Spleen (tissue), 11 donors: ENCODE data around the gene TNS1. TPM values are rescaled to one million over a fixed set of nuclear protein-coding genes. Genes with fewer than 3 reads are reported as not detected.

ENCODE experiments used
- DNase-seq: peaks from one replicate; pipeline ENCODE4 v3.0.0-alpha.2; 2020
- H3K27ac ChIP-seq, 8 donors: fragments of 200-600 bp; sonication (generic) in 7 of 8; 1 replicate in 4 of 8; 2 replicates in 4 of 8; pipeline versions ENCODE4 v1.5.0 to v1.8.0; 2016 to 2021; ENCODE audit warnings: inconsistent platforms in 4 of 8, mild to moderate bottlenecking in 4 of 8, moderate library complexity in 1 of 8
- H3K27me3 ChIP-seq, 7 donors: fragments of 200-600 bp; sonication (generic) in 6 of 7; replicated peaks in 1 of 7; 1 replicate in 4 of 7; 2 replicates in 3 of 7; pipeline versions ENCODE4 v1.5.0 to v1.8.0; 2016 to 2021; ENCODE audit warnings: inconsistent platforms in 3 of 7, mild to moderate bottlenecking in 1 of 7
- H3K36me3 ChIP-seq, 6 donors: fragments of 200-600 bp; sonication (generic) in 5 of 6; 1 replicate in 4 of 6; 2 replicates in 2 of 6; pipeline versions ENCODE4 v1.5.0 to v1.8.0; 2016 to 2021; ENCODE audit warnings: inconsistent platforms in 2 of 6
- H3K4me1 ChIP-seq, 6 donors: fragments of 200-600 bp; sonication (generic) in 5 of 6; 1 replicate in 3 of 6; 2 replicates in 3 of 6; pipeline versions ENCODE4 v1.5.0 to v1.8.0; 2016 to 2021; ENCODE audit warnings: inconsistent platforms in 3 of 6
- H3K4me3 ChIP-seq, 8 donors: fragments of 200-600 bp; sonication (generic) in 7 of 8; 1 replicate in 4 of 8; 2 replicates in 4 of 8; pipeline versions ENCODE4 v1.5.0 to v1.8.0; 2016 to 2021; ENCODE audit warnings: inconsistent platforms in 4 of 8, mild to moderate bottlenecking in 4 of 8, moderate library complexity in 2 of 8
- H3K9me3 ChIP-seq, 8 donors: fragments of 200-600 bp; sonication (generic) in 7 of 8; 1 replicate in 4 of 8; 2 replicates in 4 of 8; pipeline versions ENCODE4 v1.5.0 to v1.8.0; 2016 to 2021; ENCODE audit warnings: inconsistent platforms in 4 of 8
- POLR2A ChIP-seq, 3 donors: fragments of 450-650 bp; IDR thresholded peaks; one replicate each; pipeline ENCODE4 v1.5.1; 2017; ENCODE audit warnings: antibody characterized with exemption in 3 of 3, mild to moderate bottlenecking in 1 of 3
- POLR2AphosphoS5 ChIP-seq, 3 donors: sonication (generic); formaldehyde crosslinking; IDR thresholded peaks; one replicate each; pipeline ENCODE4 v1.5.1; 2017; ENCODE audit warnings: antibody characterized with exemption in 3 of 3
- WGBS, 5 donors: extraction: QIAGEN DNeasy Blood & Tissue Kit in 3 of 5; methylation state at CpG; one replicate each; pipeline versions ENCODE4 v1.1.5 to v1.1.7; 2013 to 2018; 5-methylcytosine and 5-hydroxymethylcytosine counted together
- intact Hi-C: fragments of 100-400 bp; cut with DNase I; formaldehyde crosslinking; loops from one replicate; pipeline ENCODE4 v1.15.0; 2023; ENCODE audit warnings: low total_unique reads
- polyA plus RNA-seq, 3 donors: library from polyadenylated mRNA; stranded (reverse); fragments of 200-250 nt; gene quantifications; one replicate each; pipeline ENCODE4 v1.2.1, GENCODE V29; 2013
- total RNA-seq, 7 donors: library from RNA; depleted of rRNA in 3 of 7; stranded (reverse); fragments of >200 nt in 3 of 7; fragmentation: NEBNext Ultra II Directional in 4 of 7; extraction: Animal tissue kit (Norgen Biotek cat#: 25700) in 4 of 7; gene quantifications; one replicate each; pipeline versions ENCODE4 v1.1.0 to v1.2.1, GENCODE V29; 2016 to 2021
- TF ChIP-seq, protein P1 (sequence below), 11 experiments: fragments of 200-600 bp in 7 of 11; fragments of 450-650 bp in 4 of 11; sonication (generic) in 4 of 11; IDR thresholded peaks in 8 of 11; conservative IDR thresholded peaks in 3 of 11; 1 replicate in 7 of 11; 2 replicates in 4 of 11; pipeline versions ENCODE4 v1.4.0 to v1.8.0; 2016 to 2021; ENCODE audit warnings: antibody characterized with exemption in 11 of 11, inconsistent platforms in 4 of 11, mild to moderate bottlenecking in 1 of 11
- donor health status: healthy with polysubstance abuse.
- donor health status: DM: no; HTN: no; CAD: no; lungs with moderate emphysema.
- donor health status: DM: no; HTN: no; CAD: no.
- donor health status: Bipolar disorder and iron deficiency.
- donor health status: healthy.
- donor health status: DM: no; HTN: no; CAD: no.
- donor health status: DM: yes; HTN: yes; CAD: no.

TNS1 gene
- total and polyA plus RNA-seq, 10 donors = 6.9 to 580 (median 246) TPM

- DNase-seq = peak; percentile 70
- peaks cover 0 to 42% (median 23%) of the 10 kb centered on the region in 6 donors for H3K4me1 ChIP-seq
- 39 to 63% (median 55%) methylated on average over 5 of the region's 5 CpGs for WGBS, 5 donors
- peaks cover 0 to 93% (median 40%) of the 10 kb centered on the region in 6 donors for H3K36me3 ChIP-seq
- H3K4me3 ChIP-seq = no peak overlapping the region
- H3K27me3 ChIP-seq = no peaks in the 10 kb centered on the region
- no peaks in the 10 kb centered on the region for H3K9me3 ChIP-seq
- peak overlapping the region in 4 of 8 donors; percentile 20 to 58 (median 28) for H3K27ac ChIP-seq
- TF ChIP-seq, protein P1, sequence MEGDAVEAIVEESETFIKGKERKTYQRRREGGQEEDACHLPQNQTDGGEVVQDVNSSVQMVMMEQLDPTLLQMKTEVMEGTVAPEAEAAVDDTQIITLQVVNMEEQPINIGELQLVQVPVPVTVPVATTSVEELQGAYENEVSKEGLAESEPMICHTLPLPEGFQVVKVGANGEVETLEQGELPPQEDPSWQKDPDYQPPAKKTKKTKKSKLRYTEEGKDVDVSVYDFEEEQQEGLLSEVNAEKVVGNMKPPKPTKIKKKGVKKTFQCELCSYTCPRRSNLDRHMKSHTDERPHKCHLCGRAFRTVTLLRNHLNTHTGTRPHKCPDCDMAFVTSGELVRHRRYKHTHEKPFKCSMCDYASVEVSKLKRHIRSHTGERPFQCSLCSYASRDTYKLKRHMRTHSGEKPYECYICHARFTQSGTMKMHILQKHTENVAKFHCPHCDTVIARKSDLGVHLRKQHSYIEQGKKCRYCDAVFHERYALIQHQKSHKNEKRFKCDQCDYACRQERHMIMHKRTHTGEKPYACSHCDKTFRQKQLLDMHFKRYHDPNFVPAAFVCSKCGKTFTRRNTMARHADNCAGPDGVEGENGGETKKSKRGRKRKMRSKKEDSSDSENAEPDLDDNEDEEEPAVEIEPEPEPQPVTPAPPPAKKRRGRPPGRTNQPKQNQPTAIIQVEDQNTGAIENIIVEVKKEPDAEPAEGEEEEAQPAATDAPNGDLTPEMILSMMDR (IDR thresholded peaks at IDR 0.05 in 8 of 11, conservative IDR thresholded peaks at IDR 0.05 in 3 of 11) = no peak
- TF ChIP-seq POLR2A (IDR thresholded peaks at IDR 0.05) (no peak), POLR2AphosphoS5 (IDR thresholded peaks at IDR 0.05) (peak in 1 of 3 donors; percentile 31)
- intact Hi-C loops = no loop called here
Observed at GRCh38 chr2:217807753-217808152, 195.0 kb downstream of the TNS1 start.

- DNase-seq = no peak
- intact Hi-C loops = no loop called here
Observed at GRCh38 chr2:217807025-217807424, 195.8 kb downstream of the TNS1 start.

DNA sequence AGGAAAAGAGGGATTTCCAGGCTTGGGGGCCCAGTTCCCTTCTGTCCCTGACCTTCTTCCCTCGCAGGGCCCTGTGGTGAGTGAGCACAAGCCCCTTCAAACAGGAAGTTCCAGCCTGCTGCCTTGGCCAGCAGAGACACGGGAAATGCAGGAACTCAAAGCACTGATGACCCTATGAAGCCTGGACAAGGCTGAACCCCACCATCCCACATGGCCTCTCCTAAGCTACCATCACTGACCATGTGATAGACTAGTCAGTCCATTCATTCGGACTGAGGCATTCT, 196.4 kb downstream of the TNS1 start:
- 31 to 73% (median 46%) methylated on average over 3 of the region's 3 CpGs for WGBS, 5 donors
- Histone ChIP-seq H3K4me1 (peaks cover 0 to 42% (median 23%) of the 10 kb centered on the region in 6 donors), H3K36me3 (peaks cover 0 to 93% (median 37%) of the 10 kb centered on the region in 6 donors), H3K27ac (peak overlapping the region in 5 of 8 donors; percentile 29 to 58 (median 44)), H3K27me3 (no peaks in the 10 kb centered on the region), H3K4me3 (no peak overlapping the region), H3K9me3 (no peaks in the 10 kb centered on the region)
- intact Hi-C loops = no loop called here
- TF ChIP-seq POLR2AphosphoS5 (IDR thresholded peaks at IDR 0.05) (peak in 2 of 3 donors; percentile 36 to 51), POLR2A (IDR thresholded peaks at IDR 0.05) (no peak)
- DNase-seq = no peak

More at GRCh38 chr2:217807025-217807424, 195.8 kb downstream of the TNS1 start:
- H3K36me3 ChIP-seq = peaks cover 0 to 93% (median 40%) of the 10 kb centered on the region in 6 donors
- peak overlapping the region in 4 of 8 donors; percentile 20 to 58 (median 43) for H3K27ac ChIP-seq
- no peak for TF ChIP-seq POLR2A (IDR thresholded peaks at IDR 0.05)
- TF ChIP-seq POLR2AphosphoS5 (IDR thresholded peaks at IDR 0.05) = no peak
- TF ChIP-seq, protein P1 (IDR thresholded peaks at IDR 0.05 in 8 of 11, conservative IDR thresholded peaks at IDR 0.05 in 3 of 11) = no peak
- no peaks in the 10 kb centered on the region for H3K27me3 ChIP-seq
- peaks cover 0 to 42% (median 23%) of the 10 kb centered on the region in 6 donors for H3K4me1 ChIP-seq
- no peak overlapping the region for H3K4me3 ChIP-seq
- no peaks in the 10 kb centered on the region for H3K9me3 ChIP-seq
- WGBS, 5 donors = 66 to 80% (median 74%) methylated on average over 3 of the region's 3 CpGs

GRCh38 chr2:217805668-217806481, 196.9 kb downstream of the TNS1 start:
- Histone ChIP-seq H3K9me3 (no peaks in the 10 kb centered on the region), H3K4me1 (peaks cover 0 to 42% (median 23%) of the 10 kb centered on the region in 6 donors), H3K4me3 (no peak overlapping the region), H3K36me3 (peaks cover 0 to 93% (median 34%) of the 10 kb centered on the region in 6 donors), H3K27me3 (no peaks in the 10 kb centered on the region), H3K27ac (peak overlapping the region in 5 of 8 donors; percentile 29 to 58 (median 44))
- TF ChIP-seq, protein P1 (IDR thresholded peaks at IDR 0.05 in 8 of 11, conservative IDR thresholded peaks at IDR 0.05 in 3 of 11) = no peak
- TF ChIP-seq POLR2A (IDR thresholded peaks at IDR 0.05) = no peak
- no peak for TF ChIP-seq POLR2AphosphoS5 (IDR thresholded peaks at IDR 0.05)
- intact Hi-C loops = no loop called here
- peak; percentile 66 for DNase-seq
- 79 to 94% (median 83%) methylated on average over 7 to 8 of the region's 8 CpGs for whole genome bisulfite sequencing, 5 donors
